Measurements from ENCODE around the gene C10orf143.

Gene C10orf143

DNA sequence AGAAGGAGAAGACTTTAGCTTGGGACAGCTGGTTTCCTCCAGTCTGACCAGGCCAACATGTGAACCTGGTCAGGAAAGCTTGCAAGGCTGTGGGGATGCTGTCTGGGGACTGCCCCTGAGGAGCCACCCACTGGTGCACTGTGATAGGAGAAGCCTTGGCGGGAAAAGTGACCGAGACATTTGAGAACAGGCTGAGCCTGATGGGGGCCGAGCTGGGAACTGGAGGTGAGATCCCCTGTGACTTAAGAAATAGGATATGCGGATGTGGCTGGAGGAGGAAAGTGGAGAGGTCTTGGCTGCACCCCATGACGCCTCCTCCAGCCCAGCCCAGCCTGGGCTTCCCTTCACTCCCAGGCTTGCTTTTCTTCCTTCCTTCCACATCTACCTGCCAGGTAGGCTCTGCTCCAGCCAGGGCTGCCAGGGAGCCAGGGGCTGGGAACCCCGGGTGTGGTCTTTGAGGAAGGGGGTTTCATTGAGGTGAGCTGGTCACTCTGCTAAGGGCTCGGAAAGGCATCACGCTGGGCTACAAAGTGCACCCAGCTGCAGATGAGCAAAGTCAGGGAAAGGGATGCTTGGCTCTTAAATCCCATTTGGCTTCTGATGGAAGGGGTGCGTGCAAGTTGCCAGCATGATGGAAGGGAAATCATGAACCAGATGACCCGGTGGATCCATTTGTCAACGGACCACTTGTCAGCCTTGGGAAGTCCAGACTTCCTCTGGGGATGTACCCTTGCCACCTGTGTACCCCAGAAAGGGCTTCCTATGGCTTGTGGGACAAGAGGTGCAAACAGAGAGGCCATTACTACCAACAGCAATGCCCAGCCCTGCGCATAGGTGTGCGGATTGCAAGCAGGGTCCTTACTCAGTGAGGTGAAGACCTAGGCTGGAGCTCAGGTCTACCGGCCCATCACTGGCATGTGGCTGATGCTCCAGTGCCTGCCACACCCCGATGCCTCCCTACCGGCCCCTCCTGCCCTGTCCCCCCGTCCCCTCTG, 66.3 kb downstream of the C10orf143 start:
- Histone ChIP-seq H3K4me1 (ENCODE audit: control insufficient read depth, insufficient read depth, low read length) (no peaks in the 10 kb centered on the region), H3K4me3 (ENCODE audit: low read depth, low read length) (no peak overlapping the region), H3K36me3 (ENCODE audit: control insufficient read depth in 2 of 2, insufficient read depth in 1 of 2, low read length in 2 of 2) (no peaks in the 10 kb centered on the region), H3K27ac (ENCODE audit: extremely low read depth, low read depth, low read length) (no peak overlapping the region), H3K9me3 (ENCODE audit: control insufficient read depth, insufficient read depth, low read depth, low read length) (no peaks in the 10 kb centered on the region)
- POLR2A ChIA-PET: no interaction called here
- CTCF ChIA-PET: interaction anchor here (0.7 to 1.6 kb wide), 5 partner anchors 9 to 82 kb away, joined by 3 to 4 read pairs (median 3); no protein-coding TSS in a partner anchor
- no peak for TF ChIP-seq ZNF658 (tag by site-specific recombination; IDR thresholded peaks at IDR 0.05)
- TF ChIP-seq, protein P1, sequence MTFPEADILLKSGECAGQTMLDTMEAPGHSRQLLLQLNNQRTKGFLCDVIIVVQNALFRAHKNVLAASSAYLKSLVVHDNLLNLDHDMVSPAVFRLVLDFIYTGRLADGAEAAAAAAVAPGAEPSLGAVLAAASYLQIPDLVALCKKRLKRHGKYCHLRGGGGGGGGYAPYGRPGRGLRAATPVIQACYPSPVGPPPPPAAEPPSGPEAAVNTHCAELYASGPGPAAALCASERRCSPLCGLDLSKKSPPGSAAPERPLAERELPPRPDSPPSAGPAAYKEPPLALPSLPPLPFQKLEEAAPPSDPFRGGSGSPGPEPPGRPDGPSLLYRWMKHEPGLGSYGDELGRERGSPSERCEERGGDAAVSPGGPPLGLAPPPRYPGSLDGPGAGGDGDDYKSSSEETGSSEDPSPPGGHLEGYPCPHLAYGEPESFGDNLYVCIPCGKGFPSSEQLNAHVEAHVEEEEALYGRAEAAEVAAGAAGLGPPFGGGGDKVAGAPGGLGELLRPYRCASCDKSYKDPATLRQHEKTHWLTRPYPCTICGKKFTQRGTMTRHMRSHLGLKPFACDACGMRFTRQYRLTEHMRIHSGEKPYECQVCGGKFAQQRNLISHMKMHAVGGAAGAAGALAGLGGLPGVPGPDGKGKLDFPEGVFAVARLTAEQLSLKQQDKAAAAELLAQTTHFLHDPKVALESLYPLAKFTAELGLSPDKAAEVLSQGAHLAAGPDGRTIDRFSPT (tag by site-specific recombination; IDR thresholded peaks at IDR 0.05): no peak
- TF ChIP-seq, protein P2, sequence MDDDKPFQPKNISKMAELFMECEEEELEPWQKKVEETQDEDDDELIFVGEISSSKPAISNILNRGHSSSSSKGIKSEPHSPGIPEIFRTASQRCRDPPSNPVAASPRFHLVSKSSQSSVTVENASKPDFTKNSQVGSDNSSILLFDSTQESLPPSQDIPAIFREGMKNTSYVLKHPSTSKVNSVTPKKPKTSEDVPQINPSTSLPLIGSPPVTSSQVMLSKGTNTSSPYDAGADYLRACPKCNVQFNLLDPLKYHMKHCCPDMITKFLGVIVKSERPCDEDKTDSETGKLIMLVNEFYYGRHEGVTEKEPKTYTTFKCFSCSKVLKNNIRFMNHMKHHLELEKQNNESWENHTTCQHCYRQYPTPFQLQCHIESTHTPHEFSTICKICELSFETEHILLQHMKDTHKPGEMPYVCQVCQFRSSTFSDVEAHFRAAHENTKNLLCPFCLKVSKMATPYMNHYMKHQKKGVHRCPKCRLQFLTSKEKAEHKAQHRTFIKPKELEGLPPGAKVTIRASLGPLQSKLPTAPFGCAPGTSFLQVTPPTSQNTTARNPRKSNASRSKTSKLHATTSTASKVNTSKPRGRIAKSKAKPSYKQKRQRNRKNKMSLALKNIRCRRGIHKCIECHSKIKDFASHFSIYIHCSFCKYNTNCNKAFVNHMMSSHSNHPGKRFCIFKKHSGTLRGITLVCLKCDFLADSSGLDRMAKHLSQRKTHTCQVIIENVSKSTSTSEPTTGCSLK (tag by site-specific recombination; IDR thresholded peaks at IDR 0.05): no peak

DNA sequence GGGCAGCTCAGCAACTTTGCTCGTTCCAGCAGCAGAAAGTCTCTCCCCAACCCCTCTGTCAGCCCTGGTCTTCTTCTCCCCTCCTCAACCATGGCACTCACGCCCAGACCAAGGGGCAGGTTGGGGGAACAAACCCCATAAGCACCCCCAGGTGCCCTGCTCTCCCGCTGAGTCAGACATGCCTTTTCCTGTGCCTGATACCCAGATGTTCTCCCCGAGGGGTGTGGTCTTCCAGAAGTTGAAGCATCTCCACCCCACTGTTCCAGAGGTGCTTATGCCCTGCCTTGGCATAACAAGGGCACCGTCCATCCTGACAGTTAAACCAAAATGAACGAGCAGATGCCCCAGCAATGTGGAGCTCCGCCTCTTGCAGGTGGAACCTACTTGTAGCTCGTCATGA, 67.1 kb downstream of the C10orf143 start:
- Histone ChIP-seq H3K27ac (ENCODE audit: extremely low read depth, low read depth, low read length) (no peak overlapping the region), H3K36me3 (ENCODE audit: control insufficient read depth in 2 of 2, insufficient read depth in 1 of 2, low read length in 2 of 2) (no peaks in the 10 kb centered on the region), H3K4me3 (ENCODE audit: low read depth, low read length) (no peak overlapping the region), H3K9me3 (ENCODE audit: control insufficient read depth, insufficient read depth, low read depth, low read length) (no peaks in the 10 kb centered on the region), H3K4me1 (ENCODE audit: control insufficient read depth, insufficient read depth, low read length) (no peaks in the 10 kb centered on the region)
- CTCF ChIA-PET: interaction anchor here (0.7 to 1.6 kb wide), 3 partner anchors 10 to 73 kb away, joined by 3 to 4 read pairs (median 3); no protein-coding TSS in a partner anchor
- TF ChIP-seq ZNF157 (tag by site-specific recombination; IDR thresholded peaks at IDR 0.05) (no peak), ZNF785 (tag by site-specific recombination; IDR thresholded peaks at IDR 0.05) (no peak)
- POLR2A ChIA-PET: no interaction called here

DNA sequence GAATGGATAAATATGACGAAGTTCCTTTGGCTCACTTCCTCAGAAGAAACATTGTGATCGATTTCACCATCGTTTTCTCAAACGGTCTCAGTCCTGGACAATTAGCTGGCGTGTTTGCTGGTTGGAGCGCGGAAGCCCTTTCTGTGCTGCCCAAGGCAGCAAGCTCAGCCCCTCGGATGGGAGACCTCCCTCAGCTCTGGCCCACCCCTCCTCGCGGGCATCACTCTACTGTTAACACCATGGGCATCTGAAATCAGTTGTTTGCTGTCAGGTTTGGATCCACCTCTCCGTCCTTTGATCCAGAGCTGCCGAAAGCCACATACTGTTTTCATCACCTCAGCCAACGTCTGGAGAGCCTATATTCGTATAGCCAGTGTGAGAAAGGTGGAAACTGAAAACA, 68.2 kb downstream of the C10orf143 start:
- POLR2A ChIA-PET: no interaction called here
- Histone ChIP-seq H3K36me3 (ENCODE audit: control insufficient read depth in 2 of 2, insufficient read depth in 1 of 2, low read length in 2 of 2) (no peaks in the 10 kb centered on the region), H3K4me3 (ENCODE audit: low read depth, low read length) (no peak overlapping the region), H3K4me1 (ENCODE audit: control insufficient read depth, insufficient read depth, low read length) (no peaks in the 10 kb centered on the region), H3K9me3 (ENCODE audit: control insufficient read depth, insufficient read depth, low read depth, low read length) (no peaks in the 10 kb centered on the region), H3K27ac (ENCODE audit: extremely low read depth, low read depth, low read length) (no peak overlapping the region)
- TF ChIP-seq, protein P3, sequence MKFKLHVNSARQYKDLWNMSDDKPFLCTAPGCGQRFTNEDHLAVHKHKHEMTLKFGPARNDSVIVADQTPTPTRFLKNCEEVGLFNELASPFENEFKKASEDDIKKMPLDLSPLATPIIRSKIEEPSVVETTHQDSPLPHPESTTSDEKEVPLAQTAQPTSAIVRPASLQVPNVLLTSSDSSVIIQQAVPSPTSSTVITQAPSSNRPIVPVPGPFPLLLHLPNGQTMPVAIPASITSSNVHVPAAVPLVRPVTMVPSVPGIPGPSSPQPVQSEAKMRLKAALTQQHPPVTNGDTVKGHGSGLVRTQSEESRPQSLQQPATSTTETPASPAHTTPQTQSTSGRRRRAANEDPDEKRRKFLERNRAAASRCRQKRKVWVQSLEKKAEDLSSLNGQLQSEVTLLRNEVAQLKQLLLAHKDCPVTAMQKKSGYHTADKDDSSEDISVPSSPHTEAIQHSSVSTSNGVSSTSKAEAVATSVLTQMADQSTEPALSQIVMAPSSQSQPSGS (tag by site-specific recombination; IDR thresholded peaks at IDR 0.05; ENCODE audit: low read depth): no peak
- TF ChIP-seq ZNF341 (tag by site-specific recombination; IDR thresholded peaks at IDR 0.05; ENCODE audit: low read depth) (no peak), ZSCAN23 (tag by site-specific recombination; IDR thresholded peaks at IDR 0.05) (no peak), GLIS2 (tag by site-specific recombination; IDR thresholded peaks at IDR 0.05) (no peak), GLIS1 (tag by site-specific recombination; IDR thresholded peaks at IDR 0.05) (no peak), ZNF157 (tag by site-specific recombination; IDR thresholded peaks at IDR 0.05) (no peak)
- CTCF ChIA-PET: interaction anchor here (0.9 kb wide), 1 partner anchor 10 kb away, joined by 3 read pairs; no protein-coding TSS in a partner anchor

Measured in HEK293 (cell line).